ENCODE data around the gene APCDD1L.

APCDD1L gene

GRCh38 chr20:58435237-58435636 lies 80.0 kb downstream of the APCDD1L start:
- DNase-seq (ENCODE audit: insufficient read length, low spot score): no peak
- TF ChIP-seq CTCF (IDR thresholded peaks at IDR 0.05; ENCODE audit: insufficient read depth, missing control alignments): no peak
- no peak for FAIRE-seq

DNA sequence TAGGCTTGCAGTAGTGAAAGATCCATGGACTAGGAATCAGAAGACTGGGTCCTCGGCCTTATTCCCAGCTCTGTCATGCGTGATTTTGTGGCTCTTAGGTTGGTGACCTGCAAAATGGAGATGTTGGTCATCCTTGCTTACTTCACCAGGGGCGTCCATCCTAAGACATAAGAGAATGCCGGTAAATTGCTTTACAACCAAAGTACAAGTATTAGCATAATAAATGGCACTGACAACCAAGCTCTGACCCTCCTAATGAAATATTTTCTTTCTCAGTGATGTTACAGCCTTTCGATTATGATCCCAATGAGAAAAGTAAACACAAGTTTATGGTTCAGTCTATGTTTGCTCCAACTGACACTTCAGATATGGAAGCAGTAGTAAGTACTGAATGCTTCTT lies 80.9 kb downstream of the APCDD1L start:
- no peak for DNase-seq (ENCODE audit: insufficient read length, low spot score)
- no peak for TF ChIP-seq CTCF (IDR thresholded peaks at IDR 0.05; ENCODE audit: insufficient read depth, missing control alignments)
- FAIRE-seq: no peak

- no peak for TF ChIP-seq CTCF (IDR thresholded peaks at IDR 0.05; ENCODE audit: insufficient read depth, missing control alignments)
- DNase-seq (ENCODE audit: insufficient read length, low spot score): no peak
- FAIRE-seq: no peak
Measured at GRCh38 chr20:58433759-58434158, 81.4 kb downstream of the APCDD1L start.

DNA sequence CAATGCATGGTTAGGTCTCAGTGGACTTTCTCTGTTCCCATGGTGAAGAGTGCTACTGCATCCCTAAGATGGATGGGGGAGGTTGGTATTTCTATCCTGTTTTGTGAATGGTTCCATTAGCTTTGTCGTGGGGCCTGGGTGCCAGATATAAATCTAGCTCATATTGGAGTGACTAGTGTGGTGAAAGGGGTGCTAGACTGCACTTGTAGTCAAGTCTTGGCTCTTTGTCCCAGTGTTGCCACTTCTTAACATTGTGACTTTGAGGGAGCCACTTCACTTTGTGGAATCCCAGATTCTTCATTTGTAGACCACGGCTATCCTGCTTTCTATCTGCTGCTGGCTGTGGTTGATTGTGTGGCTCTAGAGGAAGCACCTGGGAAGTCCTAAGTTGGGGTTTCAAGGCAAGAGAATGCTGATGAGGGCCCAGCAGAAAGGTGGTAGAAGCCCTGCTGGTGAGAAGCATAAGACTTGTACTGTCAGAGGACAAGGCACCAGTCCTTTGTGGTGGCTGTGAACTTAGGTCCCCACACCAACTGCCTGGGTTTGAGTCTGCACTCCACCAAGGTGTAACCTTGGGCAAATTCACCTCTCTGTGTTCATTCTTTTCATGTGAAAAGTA lies 82.1 kb downstream of the APCDD1L start:
- DNase-seq (ENCODE audit: insufficient read length, low spot score): no peak
- FAIRE-seq: no peak
- no peak for TF ChIP-seq CTCF (IDR thresholded peaks at IDR 0.05; ENCODE audit: insufficient read depth, missing control alignments)

GRCh38 chr20:58432186-58432954 lies 82.8 kb downstream of the APCDD1L start:
- no peak for DNase-seq (ENCODE audit: insufficient read length, low spot score)
- FAIRE-seq: no peak
- TF ChIP-seq CTCF (IDR thresholded peaks at IDR 0.05; ENCODE audit: insufficient read depth, missing control alignments): no peak

DNA sequence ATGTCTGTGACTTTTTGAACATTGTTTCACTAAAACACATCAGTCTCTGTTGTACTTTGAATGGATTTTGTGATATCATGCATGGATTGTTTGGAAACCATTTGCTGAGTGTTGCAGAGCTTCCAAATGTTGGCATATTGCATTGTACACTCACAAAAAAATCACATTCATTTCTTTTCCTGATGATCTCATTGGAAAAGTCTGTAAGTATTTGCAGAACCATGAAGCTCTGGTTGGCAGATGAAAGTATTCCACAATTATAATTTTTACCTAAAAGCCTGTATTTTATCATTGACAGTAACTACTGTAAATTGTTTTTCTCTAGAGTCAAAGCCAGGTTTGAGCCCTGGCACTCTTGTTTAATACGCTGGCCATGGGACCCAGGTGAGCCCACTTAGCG lies 84.1 kb downstream of the APCDD1L start:
- no peak for TF ChIP-seq CTCF (IDR thresholded peaks at IDR 0.05; ENCODE audit: insufficient read depth, missing control alignments)
- no peak for FAIRE-seq
- no peak for DNase-seq (ENCODE audit: insufficient read length, low spot score)

DNA sequence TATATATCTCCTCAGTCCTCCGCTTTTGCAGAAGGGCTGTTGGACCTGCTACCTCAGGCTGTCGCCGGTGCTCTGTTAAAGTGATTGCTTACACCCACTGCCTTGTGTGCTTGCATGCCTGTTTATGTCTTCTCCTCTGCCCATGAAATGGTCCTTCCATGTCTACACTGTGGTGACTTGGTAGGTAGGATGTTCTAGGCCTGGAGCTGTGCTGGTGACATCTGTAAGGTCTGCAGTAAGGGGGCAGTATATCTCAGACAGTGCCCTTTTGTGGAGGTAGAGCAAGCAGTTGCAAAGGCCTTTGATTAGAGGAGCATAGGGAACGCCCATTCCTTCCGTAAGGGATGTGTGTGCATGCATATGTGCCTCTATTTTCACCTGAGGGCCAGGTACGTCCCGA lies 85.9 kb downstream of the APCDD1L start:
- TF ChIP-seq CTCF (IDR thresholded peaks at IDR 0.05; ENCODE audit: insufficient read depth, missing control alignments): no peak
- no peak for FAIRE-seq

More for the DNA sequence above, 85.9 kb downstream of the APCDD1L start:
- DNase-seq (ENCODE audit: insufficient read length, low spot score): no peak

Data from D721Med (cell line).